Measurements from ENCODE around the gene SEC14L5.

GRCh38 chr16:5066511-5066910 lies 108.4 kb downstream of the SEC14L5 start:
- no peak for TF ChIP-seq CTCF (conservative IDR thresholded peaks at IDR 0.05; ENCODE audit: low read depth, low read length)
- no peak for TF ChIP-seq POLR2A (IDR thresholded peaks at IDR 0.05; ENCODE audit: low read depth, low read length)
- no peak for TF ChIP-seq SMC3 (IDR thresholded peaks at IDR 0.05; ENCODE audit: low read depth, low read length)
- TF ChIP-seq MAZ (IDR thresholded peaks at IDR 0.05; ENCODE audit: borderline replicate concordance, low read depth, low read length) = no peak
- no peak for TF ChIP-seq BHLHE40 (IDR thresholded peaks at IDR 0.05; ENCODE audit: low read depth, low read length)
- TF ChIP-seq CHD1 (IDR thresholded peaks at IDR 0.05; ENCODE audit: low read depth, low read length) = no peak
- no peak for TF ChIP-seq RCOR1 (IDR thresholded peaks at IDR 0.05; ENCODE audit: insufficient replicate concordance, low read length)
- no peak for TF ChIP-seq MAFK (IDR thresholded peaks at IDR 0.05; ENCODE audit: low read depth, low read length)
